CD4-positive, alpha-beta T cell treated with Interleukin-6 at 100 ng/mL for 8 hours (primary cell): ENCODE results near the gene ZNF638.

Source experiments
- DNase-seq: peaks from one replicate; pipeline ENCODE4 v3.0.0-alpha.2; 2020; ENCODE audit warnings: mixed read lengths, low spot score

The ZNF638 gene

GRCh38 chr2:71333619-71334018 lies 2.0 kb downstream of the ZNF638 start:
- no peak for DNase-seq

GRCh38 chr2:71336384-71336783 lies 4.8 kb downstream of the ZNF638 start:
- no peak for DNase-seq

GRCh38 chr2:71336802-71337201 lies 5.2 kb downstream of the ZNF638 start:
- no peak for DNase-seq

- DNase-seq = no peak
Measured at GRCh38 chr2:71337776-71338175, 6.2 kb downstream of the ZNF638 start.

GRCh38 chr2:71339685-71340084 lies 8.1 kb downstream of the ZNF638 start:
- no peak for DNase-seq

- DNase-seq = no peak
Measured at GRCh38 chr2:71340176-71340575, 8.6 kb downstream of the ZNF638 start.

- no peak for DNase-seq
Measured at GRCh38 chr2:71341645-71342044, 10.1 kb downstream of the ZNF638 start.

- DNase-seq = no peak
Measured at GRCh38 chr2:71346065-71346464, 14.5 kb downstream of the ZNF638 start.

GRCh38 chr2:71347517-71347916 lies 15.9 kb downstream of the ZNF638 start:
- no peak for DNase-seq

GRCh38 chr2:71348302-71348701 lies 16.7 kb downstream of the ZNF638 start:
- DNase-seq = no peak

- DNase-seq = no peak
Measured at GRCh38 chr2:71353248-71353647, 21.7 kb downstream of the ZNF638 start.

GRCh38 chr2:71358931-71359671 lies 27.5 kb downstream of the ZNF638 start:
- no peak for DNase-seq

GRCh38 chr2:71360434-71360975 lies 28.9 kb downstream of the ZNF638 start:
- no peak for DNase-seq

- DNase-seq = no peak
Measured at GRCh38 chr2:71361631-71362030, 30.0 kb downstream of the ZNF638 start.

GRCh38 chr2:71362447-71362846 lies 30.9 kb downstream of the ZNF638 start:
- DNase-seq = no peak

- DNase-seq = no peak
Measured at GRCh38 chr2:71370015-71370414, 38.4 kb downstream of the ZNF638 start.

- no peak for DNase-seq
Measured at GRCh38 chr2:71372042-71372441, 40.5 kb downstream of the ZNF638 start.

- no peak for DNase-seq
Measured at GRCh38 chr2:71379086-71379485, 47.5 kb downstream of the ZNF638 start.

- no peak for DNase-seq
Measured at GRCh38 chr2:71380665-71381064, 49.1 kb downstream of the ZNF638 start.

- no peak for DNase-seq
Measured at GRCh38 chr2:71385012-71385411, 53.4 kb downstream of the ZNF638 start.

GRCh38 chr2:71388214-71388613 lies 56.6 kb downstream of the ZNF638 start:
- DNase-seq = no peak

- DNase-seq = no peak
Measured at GRCh38 chr2:71389384-71390072, 57.9 kb downstream of the ZNF638 start.

GRCh38 chr2:71393216-71393615 lies 61.6 kb downstream of the ZNF638 start:
- DNase-seq = no peak
